DMS114 treated with DMSO at 0.1 percent for 48 hours (cell line): Measurements from ENCODE around the gene ARHGAP24.
"Not testable (repeated sequence)": the region's sequence is repeated elsewhere in the genome, so short reads cannot be mapped to it uniquely, and the experiment has no call there.

Experiments used
- DNase-seq: peaks from one replicate; lab custom pipeline; 2025; ENCODE audit not compliant: unreplicated experiment; lab: John Stamatoyannopoulos, UW

ARHGAP24 gene

DNA sequence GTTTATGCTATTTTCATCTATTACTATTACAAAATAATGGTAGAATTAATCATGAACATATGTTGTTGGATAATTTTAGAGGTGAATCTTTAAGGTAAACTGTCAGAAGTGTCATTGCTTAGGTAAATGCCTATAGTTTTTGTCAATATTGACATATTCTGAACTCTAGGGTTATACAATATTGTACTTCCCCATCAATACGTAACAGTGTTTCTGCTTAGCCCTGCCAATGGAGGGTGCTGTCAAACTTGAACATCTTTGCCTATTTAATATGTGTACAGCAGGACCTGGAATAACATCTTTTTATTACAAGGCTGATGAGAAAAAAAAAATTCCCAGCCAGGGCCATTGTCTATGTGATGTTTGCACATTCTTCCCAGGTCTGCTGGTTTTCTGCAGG is 40.8 kb downstream of the ARHGAP24 start:
- no peak for DNase-seq

DNA sequence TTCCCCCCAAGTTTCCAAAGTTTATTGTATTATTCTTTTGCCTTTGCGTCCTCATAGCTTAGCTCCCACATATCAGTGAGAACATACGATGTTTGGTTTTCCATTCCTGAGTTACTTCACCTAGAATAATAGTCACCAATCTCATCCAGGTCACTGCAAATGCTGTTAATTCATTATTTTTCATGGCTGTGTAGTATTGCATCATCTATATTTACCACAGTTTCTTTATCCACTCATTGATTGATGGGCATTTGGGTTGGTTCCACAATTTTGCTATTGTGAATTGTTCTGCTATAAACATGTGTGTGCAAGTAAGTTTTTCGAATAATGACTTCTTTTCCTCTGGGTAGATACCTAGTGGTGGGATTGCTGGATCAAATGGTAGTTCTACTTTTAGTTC is 43.6 kb downstream of the ARHGAP24 start:
- not testable (repeated sequence) for DNase-seq

DNA sequence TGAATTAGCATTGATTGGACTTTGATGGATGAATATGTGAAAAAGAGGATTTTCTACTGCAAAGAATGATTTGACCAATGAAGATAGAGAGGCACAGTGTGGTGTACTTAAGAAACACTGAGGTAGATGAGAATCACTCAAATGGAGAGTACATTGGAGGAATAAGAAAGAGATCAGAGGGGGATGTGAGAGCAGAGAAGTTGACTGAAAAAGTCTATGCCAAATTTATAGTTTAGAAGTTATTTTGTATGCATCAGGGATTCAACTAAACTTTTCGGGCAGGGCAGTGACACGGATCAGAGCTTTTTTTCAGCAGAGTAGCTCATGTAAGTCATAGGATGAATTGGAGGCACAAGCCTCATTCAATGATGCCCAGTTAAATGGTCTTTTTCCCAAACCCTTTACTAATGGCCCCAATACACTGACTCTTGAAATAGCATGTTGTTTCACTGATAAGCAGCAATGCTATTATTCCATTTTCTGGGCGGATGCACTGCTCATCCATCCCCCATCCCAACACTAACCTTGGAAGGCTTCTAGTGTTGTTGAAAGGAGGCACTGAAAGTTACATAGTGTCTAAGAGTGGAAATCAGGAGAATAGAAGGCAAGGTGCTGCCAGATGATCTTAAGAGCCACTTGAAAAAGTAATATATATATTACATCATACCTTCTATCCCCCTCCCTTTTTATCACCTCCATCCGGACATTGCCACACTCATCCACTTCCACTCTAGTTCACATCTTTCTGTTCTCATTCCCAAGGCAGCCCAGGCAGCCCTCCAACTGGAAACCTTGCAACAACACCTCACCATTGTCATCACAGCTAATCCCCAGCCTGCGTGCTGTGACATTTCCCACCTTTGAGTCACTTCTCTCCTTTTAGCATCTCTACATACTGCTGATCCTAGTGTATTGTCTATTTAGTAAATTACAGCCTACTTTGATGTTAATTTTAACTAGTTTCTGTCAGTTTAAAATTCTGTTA is 46.1 kb downstream of the ARHGAP24 start:
- DNase-seq: no peak

DNA sequence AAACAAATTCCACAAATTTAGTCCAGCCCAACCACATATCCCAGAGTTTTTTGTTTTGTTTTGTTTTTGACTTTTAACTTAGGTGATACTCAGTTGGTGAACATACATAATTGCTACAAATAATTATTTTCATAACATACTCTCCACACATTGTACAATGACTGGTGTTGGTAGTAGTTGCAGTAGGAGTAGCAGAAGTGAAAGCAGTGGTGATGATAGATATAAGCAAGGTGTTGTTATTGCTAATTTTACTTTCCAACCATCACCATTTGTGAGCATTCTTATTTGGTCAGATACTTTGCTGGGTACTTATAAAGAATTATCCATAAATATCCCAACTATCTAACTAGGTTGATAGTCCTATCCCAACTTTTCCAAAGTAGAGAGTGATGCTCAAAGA is 47.3 kb downstream of the ARHGAP24 start:
- DNase-seq: no peak

DNA sequence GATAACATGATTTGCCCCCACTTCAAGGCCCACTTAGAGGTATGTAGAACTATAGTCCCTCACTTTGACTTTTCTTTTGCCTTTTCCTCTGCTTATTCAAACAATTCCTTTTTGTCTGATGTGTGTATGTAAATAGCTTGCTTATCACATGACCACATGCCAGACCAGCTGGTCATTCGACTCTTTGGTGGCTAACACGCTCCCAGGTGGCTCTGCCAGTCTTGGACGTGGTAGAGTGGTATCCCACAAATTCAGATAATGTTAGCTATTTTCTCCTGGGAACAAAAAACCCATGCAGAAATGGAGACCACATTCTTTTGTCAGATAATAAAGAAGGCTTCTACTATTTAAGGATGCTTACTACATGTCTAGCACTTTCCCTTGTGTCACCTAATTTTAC is 47.9 kb downstream of the ARHGAP24 start:
- DNase-seq: no peak

DNA sequence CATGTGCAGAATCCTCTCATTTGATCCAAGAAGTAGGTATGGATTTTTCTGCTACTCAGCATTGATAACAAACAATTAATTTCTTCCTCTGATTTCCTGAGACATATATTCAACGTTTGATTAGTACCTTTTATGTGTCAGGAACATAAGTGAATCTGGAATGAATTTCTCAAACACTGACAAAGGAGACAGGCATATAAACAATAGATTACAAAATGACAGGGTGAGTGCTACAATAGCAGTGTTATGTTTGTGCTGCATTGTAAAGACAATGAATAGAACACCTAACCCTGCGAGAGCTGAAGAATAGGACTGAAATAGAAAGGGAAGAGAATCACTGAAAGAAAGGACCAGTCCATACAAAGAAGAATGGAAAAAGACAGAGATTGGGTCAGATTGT is 52.9 kb downstream of the ARHGAP24 start:
- no peak for DNase-seq

DNA sequence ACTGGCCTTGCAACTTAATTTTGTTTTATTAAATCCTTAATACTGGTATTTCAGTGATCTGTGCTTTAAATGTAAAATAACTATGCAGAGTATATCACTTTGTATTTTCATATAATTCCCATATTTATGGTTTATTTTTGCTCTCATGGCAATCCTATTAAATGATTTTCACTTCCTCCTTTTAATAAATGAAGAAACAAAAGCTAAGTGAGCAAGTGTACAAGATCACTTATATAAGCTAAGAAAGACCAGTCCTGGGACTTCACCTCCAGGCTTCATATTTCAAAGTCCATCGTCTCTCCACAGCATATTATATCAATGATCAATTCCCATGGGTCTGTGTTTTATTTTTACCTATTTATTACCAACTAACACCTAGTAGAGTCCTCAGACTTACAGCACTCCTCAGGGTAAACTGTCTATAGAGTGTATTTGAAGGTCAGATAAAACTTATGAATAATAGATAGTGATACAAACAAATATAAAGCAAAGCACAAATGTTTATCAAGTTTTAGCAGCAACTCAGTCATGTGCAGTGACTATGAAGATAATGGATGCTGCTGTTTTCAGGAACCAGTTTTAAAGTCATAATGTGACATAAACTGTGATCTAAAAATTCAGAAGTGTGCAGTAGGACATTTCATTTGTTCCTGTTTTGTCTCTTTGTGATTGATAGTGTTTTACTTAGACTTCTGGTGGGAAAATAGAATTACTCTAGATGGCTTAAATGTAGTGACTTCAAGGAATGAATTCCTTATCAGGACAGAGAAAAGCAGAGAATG is 56.8 kb downstream of the ARHGAP24 start:
- DNase-seq: no peak

DNA sequence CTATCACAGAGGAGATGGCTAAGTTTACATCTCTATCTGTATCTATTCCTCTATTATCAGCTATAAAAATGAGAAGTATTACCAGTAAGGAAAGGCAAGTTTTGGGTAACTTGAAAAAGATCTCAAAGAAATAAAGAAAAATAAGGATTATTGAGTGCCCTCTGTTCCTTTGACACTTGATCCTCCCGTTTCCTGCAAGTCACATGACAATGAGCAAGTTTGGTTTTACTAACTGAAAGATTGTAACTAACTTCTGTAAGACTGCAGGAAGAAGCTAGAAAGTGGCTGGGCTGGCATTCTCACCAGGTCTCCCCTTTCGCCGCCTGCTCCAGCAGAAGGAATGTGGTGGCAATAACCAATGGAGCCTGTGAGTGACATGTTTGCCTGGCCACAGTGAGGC is 59.2 kb downstream of the ARHGAP24 start:
- DNase-seq: no peak

DNA sequence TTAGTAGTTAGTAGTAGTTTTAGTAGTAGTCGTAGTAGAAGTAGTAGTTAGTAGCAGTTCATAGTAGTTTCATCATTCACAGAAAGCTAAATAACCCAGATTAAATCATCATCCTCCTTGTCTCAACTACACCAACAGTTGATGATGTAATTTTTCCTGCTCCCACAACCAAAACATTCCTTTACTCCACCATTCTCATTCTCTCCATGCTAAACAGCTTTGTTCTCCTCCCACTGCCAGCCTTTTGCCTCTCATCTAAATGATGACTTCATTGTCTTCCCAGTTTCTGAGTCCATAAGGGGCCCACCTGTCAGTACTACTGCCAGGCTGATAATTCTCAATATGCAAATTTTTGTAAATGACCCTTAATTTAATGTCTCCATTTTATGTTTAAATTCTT is 68.9 kb downstream of the ARHGAP24 start:
- DNase-seq: no peak

DNA sequence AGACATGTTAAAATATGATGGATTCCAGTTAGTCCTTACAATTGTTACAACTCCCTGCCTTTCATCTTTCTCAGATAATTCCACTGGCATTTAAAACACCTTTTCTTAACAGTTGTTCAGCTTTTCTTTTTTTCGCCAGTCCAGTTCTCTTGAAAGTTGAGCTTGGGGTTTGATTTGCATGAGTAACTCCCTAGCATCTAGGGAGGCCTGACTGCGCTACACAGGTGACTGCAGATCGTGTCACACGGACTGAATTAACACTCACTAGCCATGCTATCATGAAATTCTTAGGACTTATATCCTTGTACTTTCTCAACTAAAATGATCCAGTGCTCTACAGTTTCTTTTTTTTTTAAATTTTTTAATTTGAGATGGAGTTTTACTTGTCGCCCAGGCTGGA is 69.8 kb downstream of the ARHGAP24 start:
- DNase-seq: no peak

DNA sequence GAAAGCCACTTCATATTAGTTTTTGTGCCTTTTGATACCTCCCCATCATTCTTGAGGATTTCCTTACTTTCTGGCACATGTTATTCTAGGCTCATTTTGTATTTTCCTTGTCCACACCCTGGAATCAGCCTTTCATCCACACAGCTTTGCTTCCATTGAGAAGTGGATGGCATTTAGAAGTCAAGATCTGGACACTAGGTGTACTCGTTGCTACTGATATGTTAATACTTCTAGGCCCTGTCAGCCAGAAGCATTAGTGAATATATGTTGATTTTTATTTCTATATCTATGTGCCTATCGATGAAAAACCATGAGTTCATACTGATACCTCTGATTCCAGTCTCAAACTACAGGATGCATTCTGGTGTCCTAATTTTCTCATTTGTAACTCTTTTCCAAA is 73.2 kb downstream of the ARHGAP24 start:
- DNase-seq: no peak

DNA sequence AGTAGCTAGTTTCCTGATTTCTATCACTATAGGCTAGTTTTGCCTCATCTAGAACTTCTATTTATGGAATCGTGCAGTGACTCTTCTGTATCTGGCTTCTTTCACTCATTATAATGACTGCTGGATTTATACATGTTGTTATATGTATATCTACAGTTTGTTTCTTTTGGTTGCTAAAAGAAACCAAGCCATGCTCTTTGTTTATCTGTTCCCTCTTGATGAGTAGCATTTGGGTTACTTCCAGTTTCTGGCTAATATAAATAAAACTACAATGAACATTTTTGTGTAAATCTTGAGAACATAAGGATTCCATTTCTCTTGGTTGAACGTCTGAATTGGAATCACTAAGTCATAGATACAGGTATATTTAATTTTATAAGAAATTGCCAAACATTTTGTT is 73.9 kb downstream of the ARHGAP24 start:
- DNase-seq: no peak

DNA sequence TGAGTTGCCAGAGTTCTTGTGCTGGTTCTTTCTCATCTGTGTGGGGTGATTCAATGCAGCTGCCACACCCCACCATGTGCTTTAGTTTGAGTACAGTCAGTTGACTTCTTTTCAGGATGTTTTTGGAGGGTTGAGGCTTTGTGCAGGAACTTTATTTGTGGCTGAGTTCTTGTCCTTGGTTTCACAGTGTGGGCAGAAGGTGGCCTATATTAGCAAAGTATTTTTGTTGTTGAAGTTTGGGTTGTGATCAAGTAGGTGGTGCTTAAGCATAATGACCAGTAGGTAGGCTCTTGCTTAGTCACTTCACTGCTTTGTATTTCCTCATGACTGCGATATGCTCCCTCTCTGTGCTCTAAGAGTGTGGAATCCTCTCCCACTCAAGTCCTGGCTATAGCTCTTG is 80.3 kb downstream of the ARHGAP24 start:
- DNase-seq: no peak

DNA sequence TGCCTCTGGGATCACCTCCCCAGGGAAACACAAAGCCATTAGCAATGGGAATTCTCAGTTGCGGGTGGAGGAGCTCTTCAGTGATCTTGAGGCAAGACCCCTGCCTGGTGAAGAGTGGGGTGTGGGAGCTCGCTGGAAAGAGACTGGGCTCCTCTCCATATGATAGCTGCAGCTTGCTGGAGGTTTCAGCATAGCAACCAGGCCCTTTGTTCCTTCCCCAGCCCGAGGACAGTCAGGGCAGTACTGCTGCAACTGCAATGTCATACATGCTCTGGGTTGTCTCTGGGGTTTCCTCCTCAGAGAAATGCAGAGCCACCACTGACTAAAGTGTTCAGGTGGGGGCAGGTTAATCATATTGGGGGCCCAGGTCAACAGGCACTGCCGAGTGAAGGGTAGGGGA is 81.3 kb downstream of the ARHGAP24 start:
- no peak for DNase-seq

DNA sequence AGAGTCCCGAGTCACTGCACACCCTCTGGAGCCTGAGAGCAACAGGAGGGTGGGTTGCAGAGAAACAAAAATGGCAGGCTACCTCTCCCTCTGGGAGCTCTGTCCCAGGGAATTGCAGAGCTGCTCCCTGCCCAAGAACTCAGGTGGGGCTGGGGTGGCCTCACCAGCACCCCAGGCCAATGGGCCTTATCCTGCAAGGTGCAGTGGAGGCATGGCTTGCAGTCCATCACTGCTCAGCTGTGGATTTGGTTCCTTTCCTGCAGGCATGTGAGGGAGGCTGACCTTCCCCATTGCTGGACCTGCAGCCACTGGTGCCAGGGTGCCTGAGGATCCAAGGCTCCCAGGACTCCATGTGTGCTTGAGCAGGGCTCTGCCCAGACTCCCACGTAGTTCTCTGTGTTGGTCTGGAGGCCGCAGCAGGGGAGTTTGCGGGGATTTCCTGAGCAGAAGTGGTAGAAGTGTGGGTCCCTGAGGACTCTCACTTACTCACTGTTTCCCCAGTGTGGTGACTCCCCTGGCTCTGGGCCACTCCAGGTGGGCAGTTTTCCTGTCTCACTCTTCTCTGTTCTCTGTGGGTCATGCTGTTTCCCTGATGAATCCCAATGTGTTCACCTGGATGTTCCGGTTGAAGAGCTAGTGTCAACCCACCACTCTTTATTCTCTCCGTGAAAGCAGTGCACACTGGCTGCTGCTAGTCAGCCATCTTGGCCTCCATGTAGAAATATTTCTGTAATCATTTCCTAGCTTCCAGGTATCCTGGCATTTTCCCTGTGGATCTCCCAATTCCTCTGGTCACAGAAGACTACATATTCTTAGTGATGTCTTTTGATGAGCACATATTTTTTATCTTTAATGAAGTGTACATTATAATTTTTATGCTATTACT is 82.3 kb downstream of the ARHGAP24 start:
- DNase-seq: no peak

DNA sequence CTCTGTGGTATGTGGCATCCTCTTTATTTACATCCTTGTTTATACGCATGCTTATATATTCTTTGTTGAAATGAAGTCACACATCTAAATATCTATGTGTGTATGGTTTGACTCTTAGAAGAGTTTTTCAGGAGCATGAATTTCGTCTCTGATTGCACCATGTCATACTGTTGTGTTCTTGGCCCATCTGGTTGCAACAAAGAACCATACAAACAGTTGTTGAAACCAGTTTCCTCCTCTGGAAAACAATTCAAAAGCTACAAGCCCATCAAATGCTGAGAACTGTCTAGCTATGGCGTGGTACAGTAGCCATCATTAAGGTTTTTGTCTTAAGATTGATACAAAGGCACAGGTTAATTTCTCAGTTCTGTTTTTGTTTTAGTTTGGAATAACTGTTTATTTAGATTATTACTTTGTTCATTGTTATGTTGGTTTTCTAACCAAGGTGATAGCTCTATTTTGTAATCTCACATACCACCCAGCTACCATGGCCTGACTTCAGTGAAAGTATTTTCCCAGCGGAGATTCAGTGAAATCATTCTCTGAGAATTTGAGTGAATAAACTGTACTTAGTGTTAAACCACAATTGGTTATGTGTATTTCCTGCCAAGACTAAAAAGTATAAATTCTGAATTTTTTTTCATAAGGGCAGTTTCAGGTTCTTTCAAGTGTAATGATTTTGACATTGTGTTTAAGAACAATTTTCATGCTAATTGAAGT is 91.0 kb downstream of the ARHGAP24 start:
- DNase-seq: no peak

DNA sequence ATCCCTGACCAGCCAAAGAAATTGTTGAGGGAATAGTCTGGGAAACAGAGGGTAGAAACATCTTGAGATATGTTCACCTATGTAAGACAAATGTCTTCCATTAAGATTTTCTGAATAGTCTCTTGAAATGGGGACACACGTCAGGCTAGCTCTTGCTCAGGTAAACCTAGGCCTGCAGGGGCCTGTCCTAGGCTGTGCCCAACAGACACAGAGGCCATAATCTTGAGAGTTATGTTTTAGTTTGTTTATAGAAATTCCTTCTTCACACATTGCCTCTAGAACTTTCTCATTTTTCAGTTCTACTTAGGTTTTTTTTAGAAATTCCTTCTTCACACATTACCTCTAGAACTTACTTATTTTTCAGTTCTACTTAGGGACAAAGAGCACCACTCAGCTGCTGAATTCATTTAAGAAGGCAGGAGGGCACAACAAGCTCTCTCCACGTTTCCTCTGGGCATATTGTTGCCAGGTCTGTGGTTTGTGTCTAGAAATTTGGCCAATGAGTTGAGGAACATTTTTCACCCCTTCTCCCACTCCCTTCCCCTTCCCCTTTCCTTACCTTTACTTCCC is 94.9 kb downstream of the ARHGAP24 start:
- DNase-seq: no peak

DNA sequence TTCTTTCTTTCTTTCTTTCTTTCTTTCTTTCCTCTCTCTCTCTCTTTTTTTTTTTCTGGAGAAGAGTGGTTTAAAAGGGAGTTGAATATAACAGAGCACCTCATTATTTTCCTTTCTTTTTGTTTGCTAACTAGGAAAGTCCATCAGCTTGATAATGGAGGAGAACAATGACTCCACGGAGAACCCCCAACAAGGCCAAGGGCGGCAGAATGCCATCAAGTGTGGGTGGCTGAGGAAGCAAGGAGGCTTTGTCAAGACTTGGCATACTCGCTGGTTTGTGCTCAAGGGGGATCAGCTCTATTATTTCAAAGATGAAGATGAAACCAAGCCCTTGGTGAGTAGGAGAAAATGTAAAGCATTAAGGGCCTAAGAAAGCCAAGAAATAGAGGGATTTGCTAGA is 95.4 kb downstream of the ARHGAP24 start:
- DNase-seq: no peak

DNA sequence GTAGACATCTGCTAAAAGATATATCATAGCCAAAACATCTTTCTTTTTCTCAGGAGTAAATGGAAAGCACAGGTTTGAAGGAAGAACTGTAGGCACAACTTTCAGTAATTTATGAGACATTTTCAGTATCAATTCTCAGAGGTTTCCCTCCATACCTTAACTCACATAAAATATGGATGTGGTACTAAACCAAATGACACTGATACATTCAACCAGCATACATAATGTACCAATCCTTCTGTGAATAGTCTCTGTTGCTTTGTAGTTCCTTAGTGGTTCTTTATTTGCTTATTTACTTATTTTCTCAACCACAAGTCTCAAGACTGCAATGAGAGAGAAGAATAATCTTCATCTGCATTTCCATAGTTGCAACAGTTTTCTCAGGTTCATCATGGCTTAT is 96.1 kb downstream of the ARHGAP24 start:
- DNase-seq: no peak

DNA sequence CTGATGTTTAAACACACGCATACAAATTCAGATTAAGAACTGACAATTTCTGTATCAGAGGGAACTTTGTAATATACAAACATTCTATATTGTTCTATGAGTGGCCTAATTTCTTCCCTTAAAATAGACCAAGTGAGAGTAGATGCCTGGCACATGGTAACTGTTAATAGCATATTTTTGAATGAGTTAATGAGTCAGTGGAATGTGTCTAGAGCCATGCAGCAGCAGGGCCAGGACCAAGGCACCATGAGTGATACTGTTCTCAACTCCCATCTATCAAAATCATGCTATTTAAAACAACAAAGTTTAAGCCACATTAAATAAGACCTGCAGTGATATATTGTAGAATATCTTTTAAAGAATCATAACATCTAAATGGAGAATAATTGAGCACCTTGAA is 98.3 kb downstream of the ARHGAP24 start:
- DNase-seq: no peak
